ENCODE results near the gene TAF8.

GRCh38 chr6:42053601-42054000, 3.3 kb downstream of the TAF8 start:
- TF ChIP-seq, protein P1, sequence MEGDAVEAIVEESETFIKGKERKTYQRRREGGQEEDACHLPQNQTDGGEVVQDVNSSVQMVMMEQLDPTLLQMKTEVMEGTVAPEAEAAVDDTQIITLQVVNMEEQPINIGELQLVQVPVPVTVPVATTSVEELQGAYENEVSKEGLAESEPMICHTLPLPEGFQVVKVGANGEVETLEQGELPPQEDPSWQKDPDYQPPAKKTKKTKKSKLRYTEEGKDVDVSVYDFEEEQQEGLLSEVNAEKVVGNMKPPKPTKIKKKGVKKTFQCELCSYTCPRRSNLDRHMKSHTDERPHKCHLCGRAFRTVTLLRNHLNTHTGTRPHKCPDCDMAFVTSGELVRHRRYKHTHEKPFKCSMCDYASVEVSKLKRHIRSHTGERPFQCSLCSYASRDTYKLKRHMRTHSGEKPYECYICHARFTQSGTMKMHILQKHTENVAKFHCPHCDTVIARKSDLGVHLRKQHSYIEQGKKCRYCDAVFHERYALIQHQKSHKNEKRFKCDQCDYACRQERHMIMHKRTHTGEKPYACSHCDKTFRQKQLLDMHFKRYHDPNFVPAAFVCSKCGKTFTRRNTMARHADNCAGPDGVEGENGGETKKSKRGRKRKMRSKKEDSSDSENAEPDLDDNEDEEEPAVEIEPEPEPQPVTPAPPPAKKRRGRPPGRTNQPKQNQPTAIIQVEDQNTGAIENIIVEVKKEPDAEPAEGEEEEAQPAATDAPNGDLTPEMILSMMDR (IDR thresholded peaks at IDR 0.05; ENCODE audit: low read length), result no peak
- no peak for TF ChIP-seq EZH2 (IDR thresholded peaks at IDR 0.05; ENCODE audit: borderline replicate concordance, low read length)

All from OCI-LY1 (cell line).